PC-3 (cell line): ENCODE results near the gene RBM25. TPM values are rescaled to one million over a fixed set of nuclear protein-coding genes. Genes with fewer than 3 reads are reported as not detected.
"Not testable (repeated sequence)": the region's sequence is repeated elsewhere in the genome, so short reads cannot be mapped to it uniquely, and the experiment has no call there.

Experiments used
- ATAC-seq: fragments of 200-7000 bp; cut with Tn5 transposase; 2 replicates; pipeline ENCODE4 v1.9.1; 2020; ENCODE audit warnings: mild to moderate bottlenecking, moderate library complexity
- Bru-seq: library from RNA; stranded (reverse); fragments of 400-500 nt; gene quantifications from one replicate; lab custom pipeline; 2021; lab: Mats Ljungman, UMichigan
- BruChase-seq, 2 experiments: library from RNA; stranded (reverse); fragments of 400-500 nt; gene quantifications; one replicate each; lab custom pipeline; 2021; lab: Mats Ljungman, UMichigan
- BruUV-seq: library from RNA; stranded (reverse); fragments of 400-500 nt; replicated peaks from 2 replicates; lab custom pipeline; 2021; lab: Mats Ljungman, UMichigan
- CTCF ChIA-PET: fragments of 300-600 bp; sonication (Branson Sonifier 250); formaldehyde crosslinking; loops from one replicate; lab custom pipeline; 2022; ENCODE audit warnings: antibody characterized with exemption; lab: Charles Lee
- POLR2A ChIA-PET: fragments of 300-600 bp; sonication (Branson Sonifier 250); formaldehyde crosslinking; loops from one replicate; lab custom pipeline; 2022; ENCODE audit warnings: antibody characterized with exemption; ENCODE audit not compliant: unreplicated experiment; lab: Charles Lee
- DNase-seq: peaks from one replicate; pipeline ENCODE4 v3.0.0-alpha.2; 2015
- H2AFZ ChIP-seq: fragments of 300-600 bp; sonication (generic); 2 replicates; pipeline ENCODE4 v1.6.0; 2016; ENCODE audit warnings: antibody characterized with exemption, low read length
- H3F3A ChIP-seq: fragments of 300-600 bp; sonication (generic); one replicate; pipeline ENCODE4 v1.6.0; 2017; ENCODE audit warnings: antibody characterized with exemption, low read length, control low read depth, mild to moderate bottlenecking; ENCODE audit not compliant: unreplicated experiment
- H3K27ac ChIP-seq: fragments of 300-600 bp; sonication (generic); 2 replicates; pipeline ENCODE4 v1.5.1; 2016; ENCODE audit warnings: mild to moderate bottlenecking, low read length
- H3K27me3 ChIP-seq: fragments of 300-600 bp; sonication (generic); 2 replicates; pipeline ENCODE4 v1.6.1; 2016; ENCODE audit warnings: low read length, mixed read lengths
- H3K36me3 ChIP-seq: fragments of 300-600 bp; sonication (generic); 2 replicates; pipeline ENCODE4 v1.6.1; 2016; ENCODE audit warnings: low read depth, mixed run types, low read length, mixed read lengths
- H3K4me1 ChIP-seq: fragments of 300-600 bp; sonication (generic); 2 replicates; pipeline ENCODE4 v1.5.1; 2016; ENCODE audit warnings: low read length; ENCODE audit not compliant: insufficient read depth
- H3K4me2 ChIP-seq: fragments of 300-600 bp; sonication (generic); 2 replicates; pipeline ENCODE4 v1.6.0; 2016; ENCODE audit warnings: low read length
- H3K4me3 ChIP-seq: fragments of 300-600 bp; sonication (generic); 2 replicates; pipeline ENCODE4 v1.5.1; 2016; ENCODE audit warnings: mild to moderate bottlenecking, low read length, mixed read lengths
- H3K79me2 ChIP-seq: fragments of 300-600 bp; sonication (generic); 2 replicates; pipeline ENCODE4 v1.6.1; 2017; ENCODE audit warnings: low read length, mixed read lengths
- H3K9ac ChIP-seq: fragments of 300-600 bp; sonication (generic); 2 replicates; pipeline ENCODE4 v1.6.0; 2016; ENCODE audit warnings: mild to moderate bottlenecking, low read length
- H3K9me2 ChIP-seq: fragments of 300-600 bp; sonication (generic); replicated peaks from 2 replicates; pipeline ENCODE4 v1.6.1; 2016; ENCODE audit warnings: mixed run types, low read length, mixed read lengths
- H3K9me3 ChIP-seq: fragments of 300-600 bp; sonication (generic); 2 replicates; pipeline ENCODE4 v1.6.1; 2016; ENCODE audit warnings: low read length, mixed read lengths
- H4K20me1 ChIP-seq: fragments of 300-600 bp; sonication (generic); 2 replicates; pipeline ENCODE4 v1.6.1; 2016; ENCODE audit warnings: low read length, mixed read lengths
- CTCF ChIP-seq: fragments of 300-600 bp; sonication (generic); conservative IDR thresholded peaks from 2 replicates; pipeline ENCODE4 v1.5.1; 2017; ENCODE audit warnings: antibody characterized with exemption, low read depth, mild to moderate bottlenecking, low read length
- EZH2 ChIP-seq: fragments of 300-600 bp; sonication (generic); IDR thresholded peaks from one replicate; pipeline ENCODE4 v1.6.1; 2017; ENCODE audit warnings: antibody characterized with exemption, mild to moderate bottlenecking, low read length; ENCODE audit not compliant: unreplicated experiment
- EZH2phosphoT487 ChIP-seq: fragments of 300-600 bp; sonication (generic); IDR thresholded peaks from 2 replicates; pipeline ENCODE4 v1.6.1; 2018; ENCODE audit warnings: mild to moderate bottlenecking, antibody characterized with exemption, low read length, borderline replicate concordance
- intact Hi-C: fragments of 100-400 bp; cut with micrococcal nuclease; formaldehyde crosslinking; loops from 2 replicates; pipeline ENCODE4 v1.9.0; 2023
- long read RNA-seq: library from polyadenylated mRNA; unstranded; transcript quantifications from one replicate; pipeline ENCODE4 v2.0.0, GENCODE V29; 2021; ENCODE audit not compliant: unreplicated experiment
- total RNA-seq: library from RNA; depleted of rRNA; stranded (reverse); fragments of >200 nt; gene quantifications from 2 replicates; pipeline ENCODE4 v1.2.3, GENCODE V29; 2014; rRNA removed

RBM25 gene
- total RNA-seq (53.2 and 64.7 TPM in 2 replicates), Bru-seq, nascent RNA (percentile 99 among the genes with signal in this experiment), BruChase-seq, experiment 1, labeled RNA remaining after a 6-hour chase (percentile 98 among the genes with signal in this experiment), BruChase-seq, experiment 2, labeled RNA remaining after a 2-hour chase (percentile 99 among the genes with signal in this experiment)
- long read RNA-seq, full-length matches to known transcripts: 19 of 412 reads
- long read RNA-seq, partial matches to known transcripts: 353 of 412 reads
- long read RNA-seq, other reads (novel, unspliced or antisense): 40 of 412 reads

- Histone ChIP-seq H3K4me3 (peak within 1 kb of the TSS; percentile 86), H2AFZ (peak within 1 kb of the TSS; percentile 84), H3F3A (no peaks in the 10 kb centered on the region), H3K9ac (peak within 1 kb of the TSS; percentile 97), H3K27ac (peak within 1 kb of the TSS; percentile 78), H3K36me3 (peaks cover 27% of the 10 kb centered on the region; the same call in 1 of the 2 replicates), H3K4me1 (peaks cover 22% of the 10 kb centered on the region), H3K27me3 (no peaks in the 10 kb centered on the region), H3K4me2 (peak within 1 kb of the TSS; percentile 81), H4K20me1 (peaks cover 45% of the 10 kb centered on the region), H3K79me2 (peaks cover 54% of the 10 kb centered on the region), H3K9me3 (no peaks in the 10 kb centered on the region), H3K9me2 (no peaks in the 10 kb centered on the region)
- CTCF ChIA-PET: interaction anchor here (0.6 to 2.1 kb wide), 4 partner anchors 31 to 140 kb away, joined by 3 to 8 read pairs (median 4); partner anchors contain the start of gene ZFYVE1
- intact Hi-C loops: loop anchor here (1.0 to 5.0 kb wide), 5 partner anchors 31 to 180 kb away; partner anchors contain the start of genes DCAF4 and ZFYVE1
- ATAC-seq (peak; percentile 94), DNase-seq (peak; percentile 99)
- no TSS peak for BruUV-seq
- TF ChIP-seq EZH2 (no peak), EZH2phosphoT487 (no peak), CTCF (no peak; the same call in 1 of the 2 replicates)
- POLR2A ChIA-PET: interaction anchor here (0.5 to 2.7 kb wide), 11 partner anchors 11 to 232 kb away, joined by 3 to 30 read pairs (median 4); partner anchors contain the start of genes DPF3 and ZFYVE1
These were observed at the start of gene RBM25 for GRCh38 chr14:73058224-73058921. Gene RBM25, plus strand, starts transcription at chr14:73058534. Its CDS starts 13,108 bp downstream, at chr14:73071642.

DNA sequence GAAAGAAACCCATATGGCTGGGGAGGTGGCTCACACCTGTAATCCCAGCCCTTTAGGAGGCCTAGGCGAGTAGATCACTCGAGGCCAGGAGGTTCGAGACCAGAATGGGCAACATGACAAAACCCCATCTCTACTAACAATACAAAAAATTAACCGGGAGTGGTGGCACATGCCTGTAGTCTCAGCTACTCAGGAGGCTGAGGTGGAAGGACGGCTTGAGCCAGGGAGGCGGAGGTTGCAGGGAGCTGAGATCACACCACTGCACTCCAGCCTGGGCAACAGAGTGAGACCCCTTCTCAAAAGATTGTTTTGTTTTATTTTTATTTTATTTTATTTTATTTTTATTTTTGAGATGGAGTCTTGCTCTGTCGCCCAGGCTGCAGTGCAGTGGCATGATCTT lies 47.1 kb upstream of the RBM25 start:
- H3K4me1 ChIP-seq, POLR2A ChIA-PET, H4K20me1 ChIP-seq, CTCF ChIA-PET, H3K4me2 ChIP-seq, BruUV-seq, DNase-seq, ATAC-seq, H3K36me3 ChIP-seq, H3F3A ChIP-seq, H3K4me3 ChIP-seq, H3K79me2 ChIP-seq, H3K27me3 ChIP-seq, H3K9me3 ChIP-seq, H3K9ac ChIP-seq, intact Hi-C loops, H3K27ac ChIP-seq, H2AFZ ChIP-seq, H3K9me2 ChIP-seq: not testable (repeated sequence)

DNA sequence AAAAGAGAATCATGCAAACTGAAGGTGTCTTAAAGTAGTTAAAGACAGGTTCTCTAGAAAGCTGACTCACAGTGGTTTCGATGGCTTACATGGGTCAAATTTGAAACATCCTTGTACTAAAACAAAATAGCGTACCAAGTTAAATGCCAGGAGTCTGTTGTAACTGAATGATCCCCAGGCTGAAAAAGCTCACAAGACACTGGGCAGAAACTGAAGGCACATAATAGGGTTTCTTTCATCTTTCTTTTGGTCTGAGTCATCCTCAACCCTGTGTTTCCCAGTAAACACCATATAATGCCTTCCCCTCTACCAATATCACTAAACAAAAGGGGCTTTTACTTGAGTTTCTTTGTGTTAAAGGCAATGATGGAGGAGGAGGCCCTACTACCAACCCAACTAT lies 44.2 kb upstream of the RBM25 start:
- Histone ChIP-seq H2AFZ (no peak overlapping the region), H4K20me1 (no peaks in the 10 kb centered on the region), H3K27me3 (no peaks in the 10 kb centered on the region), H3K9me2 (no peaks in the 10 kb centered on the region), H3K27ac (no peak overlapping the region), H3K4me3 (no peak overlapping the region), H3K9me3 (no peaks in the 10 kb centered on the region), H3K4me1 (peaks cover 8% of the 10 kb centered on the region), H3K79me2 (no peaks in the 10 kb centered on the region), H3F3A (no peaks in the 10 kb centered on the region), H3K9ac (no peak overlapping the region), H3K36me3 (peaks cover 3% of the 10 kb centered on the region), H3K4me2 (no peak overlapping the region)
- intact Hi-C loops: no loop called here
- CTCF ChIA-PET: interaction anchor here (0.5 kb wide), 1 partner anchor 16 kb away, joined by 3 read pairs; no protein-coding TSS in a partner anchor
- no TSS peak for BruUV-seq
- TF ChIP-seq EZH2phosphoT487: no peak
- POLR2A ChIA-PET: interaction anchor here (0.8 kb wide), 1 partner anchor 26 kb away, joined by 10 read pairs; no protein-coding TSS in a partner anchor
- ATAC-seq: peak; percentile 48
- DNase-seq: no peak

- H3F3A ChIP-seq, H3K79me2 ChIP-seq, H3K9ac ChIP-seq, H4K20me1 ChIP-seq, H3K9me2 ChIP-seq, H2AFZ ChIP-seq, H3K9me3 ChIP-seq, ATAC-seq, intact Hi-C loops, H3K27ac ChIP-seq, BruUV-seq, H3K4me1 ChIP-seq, H3K4me2 ChIP-seq, H3K27me3 ChIP-seq, CTCF ChIA-PET, H3K36me3 ChIP-seq, DNase-seq, H3K4me3 ChIP-seq: not testable (repeated sequence)
- POLR2A ChIA-PET: interaction anchor here (0.5 kb wide), 2 partner anchors 15 to 26 kb away, joined by 3 read pairs; no protein-coding TSS in a partner anchor
These were observed 42.8 kb upstream of the RBM25 start for GRCh38 chr14:73015552-73015951.

DNA sequence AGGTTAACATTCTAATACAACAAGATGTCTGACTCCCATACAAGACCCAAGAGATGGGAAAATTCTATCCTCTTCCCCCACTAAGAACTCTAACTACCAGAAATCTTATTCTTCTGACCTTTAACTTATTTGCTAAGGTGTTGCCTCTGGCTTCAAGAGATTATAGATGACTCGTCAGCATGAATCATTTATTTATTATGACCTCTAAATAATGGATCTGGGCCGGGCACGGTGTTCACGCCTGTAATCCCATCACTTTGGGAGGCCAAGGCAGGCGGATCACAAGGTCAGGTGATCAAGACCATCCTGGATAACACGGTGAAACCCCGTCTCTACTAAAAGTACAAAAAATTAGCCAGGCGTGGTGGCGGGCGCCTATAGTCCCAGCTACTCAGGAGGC lies 42.3 kb upstream of the RBM25 start:
- H4K20me1 ChIP-seq, H3K4me1 ChIP-seq, H3K27me3 ChIP-seq, H3K79me2 ChIP-seq, H3K4me2 ChIP-seq, CTCF ChIA-PET, H3K4me3 ChIP-seq, H2AFZ ChIP-seq, intact Hi-C loops, H3K9ac ChIP-seq, H3K9me2 ChIP-seq, H3F3A ChIP-seq, BruUV-seq, H3K36me3 ChIP-seq, H3K9me3 ChIP-seq: not testable (repeated sequence)
- POLR2A ChIA-PET: interaction anchor here (0.5 to 0.7 kb wide), 2 partner anchors 16 to 1692 kb away, joined by 3 read pairs; no protein-coding TSS in a partner anchor
- DNase-seq (peak; percentile 77), ATAC-seq (peak; percentile 88)
- H3K27ac ChIP-seq: 0 out of 2 replicates have a peak overlapping the region, but pooled peaks have one; percentile 14
